Lower leg skin (tissue), 3 donors: ENCODE results near the gene ACTN4.

Experiments
- POLR2A ChIP-seq, 2 donors: fragments of 450-650 bp; IDR thresholded peaks; one replicate each; pipeline ENCODE4 v1.6.1; 2016 to 2017; ENCODE audit warnings: antibody characterized with exemption in 2 of 2, mild to moderate bottlenecking in 1 of 2, moderate library complexity in 1 of 2
- TF ChIP-seq, protein P1 (sequence below), 3 donors: fragments of 450-650 bp; IDR thresholded peaks; one replicate each; pipeline ENCODE4 v1.5.1; 2016; ENCODE audit warnings: antibody characterized with exemption in 3 of 3, mild to moderate bottlenecking in 3 of 3, moderate library complexity in 2 of 3

- TF ChIP-seq POLR2A (IDR thresholded peaks at IDR 0.05) = no peak
- TF ChIP-seq, protein P1, sequence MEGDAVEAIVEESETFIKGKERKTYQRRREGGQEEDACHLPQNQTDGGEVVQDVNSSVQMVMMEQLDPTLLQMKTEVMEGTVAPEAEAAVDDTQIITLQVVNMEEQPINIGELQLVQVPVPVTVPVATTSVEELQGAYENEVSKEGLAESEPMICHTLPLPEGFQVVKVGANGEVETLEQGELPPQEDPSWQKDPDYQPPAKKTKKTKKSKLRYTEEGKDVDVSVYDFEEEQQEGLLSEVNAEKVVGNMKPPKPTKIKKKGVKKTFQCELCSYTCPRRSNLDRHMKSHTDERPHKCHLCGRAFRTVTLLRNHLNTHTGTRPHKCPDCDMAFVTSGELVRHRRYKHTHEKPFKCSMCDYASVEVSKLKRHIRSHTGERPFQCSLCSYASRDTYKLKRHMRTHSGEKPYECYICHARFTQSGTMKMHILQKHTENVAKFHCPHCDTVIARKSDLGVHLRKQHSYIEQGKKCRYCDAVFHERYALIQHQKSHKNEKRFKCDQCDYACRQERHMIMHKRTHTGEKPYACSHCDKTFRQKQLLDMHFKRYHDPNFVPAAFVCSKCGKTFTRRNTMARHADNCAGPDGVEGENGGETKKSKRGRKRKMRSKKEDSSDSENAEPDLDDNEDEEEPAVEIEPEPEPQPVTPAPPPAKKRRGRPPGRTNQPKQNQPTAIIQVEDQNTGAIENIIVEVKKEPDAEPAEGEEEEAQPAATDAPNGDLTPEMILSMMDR (IDR thresholded peaks at IDR 0.05) = no peak
These were observed 7.2 kb downstream of the ACTN4 start for GRCh38 chr19:38654628-38655055.
